PC-9 (cell line): Measurements from ENCODE around the gene JSRP1. TPM values are rescaled to one million over a fixed set of nuclear protein-coding genes. Genes with fewer than 3 reads are reported as not detected.

Experiments used
- BruUV-seq: library from RNA; stranded (reverse); fragments of 400-500 nt; replicated peaks from 2 replicates; lab custom pipeline; 2021; lab: Mats Ljungman, UMichigan
- CTCF ChIA-PET: fragments of 300-600 bp; sonication (Branson Sonifier 250); formaldehyde crosslinking; loops from one replicate; lab custom pipeline; 2022; ENCODE audit warnings: antibody characterized with exemption; lab: Charles Lee
- POLR2A ChIA-PET: fragments of 300-600 bp; sonication (Branson Sonifier 250); formaldehyde crosslinking; loops from one replicate; lab custom pipeline; 2022; ENCODE audit warnings: antibody characterized with exemption; ENCODE audit not compliant: unreplicated experiment; lab: Charles Lee
- DNase-seq, 2 experiments: peaks; one replicate each; pipeline versions ENCODE4 v3.0.0 to v3.0.0-alpha.2; 2015 to 2022; ENCODE audit warnings: mixed read lengths in 1 of 2
- H2AFZ ChIP-seq: fragments of 200-600 bp; sonication (generic); 2 replicates; pipeline ENCODE4 v1.8.1; 2017; ENCODE audit warnings: antibody characterized with exemption
- H3F3A ChIP-seq: fragments of 200-600 bp; sonication (generic); 2 replicates; pipeline ENCODE4 v1.8.1; 2017; ENCODE audit warnings: antibody characterized with exemption, mild to moderate bottlenecking, low read depth; ENCODE audit not compliant: insufficient read depth
- H3K27ac ChIP-seq: fragments of 200-600 bp; sonication (generic); 2 replicates; pipeline ENCODE4 v1.6.1; 2016; ENCODE audit warnings: mixed run types
- H3K27me3 ChIP-seq: fragments of 200-600 bp; sonication (generic); 2 replicates; pipeline ENCODE4 v1.6.1; 2016; ENCODE audit warnings: low read depth, mixed run types; ENCODE audit not compliant: insufficient read depth
- H3K36me3 ChIP-seq: fragments of 200-600 bp; sonication (generic); 2 replicates; pipeline ENCODE4 v1.6.1; 2016; ENCODE audit warnings: low read depth, mixed run types
- H3K4me1 ChIP-seq: fragments of 200-600 bp; sonication (generic); replicated peaks from 2 replicates; pipeline ENCODE4 v1.6.1; 2016; ENCODE audit warnings: mixed run types; ENCODE audit not compliant: insufficient read depth
- H3K4me2 ChIP-seq: fragments of 200-600 bp; sonication (generic); 2 replicates; pipeline ENCODE4 v1.6.1; 2017; ENCODE audit warnings: mixed run types
- H3K4me3 ChIP-seq: fragments of 200-600 bp; sonication (generic); 2 replicates; pipeline ENCODE4 v1.6.1; 2016; ENCODE audit warnings: mixed run types
- H3K79me2 ChIP-seq: fragments of 200-600 bp; sonication (generic); 2 replicates; pipeline ENCODE4 v1.6.1; 2017; ENCODE audit warnings: low read depth, mixed run types
- H3K9me2 ChIP-seq: fragments of 200-600 bp; sonication (generic); 2 replicates; pipeline ENCODE4 v1.8.1; 2017; ENCODE audit warnings: mild to moderate bottlenecking; ENCODE audit not compliant: insufficient read depth
- H3K9me3 ChIP-seq: fragments of 200-600 bp; sonication (generic); 2 replicates; pipeline ENCODE4 v1.8.1; 2016; ENCODE audit warnings: low read depth; ENCODE audit not compliant: insufficient read depth
- H4K20me1 ChIP-seq: fragments of 200-600 bp; sonication (generic); 2 replicates; pipeline ENCODE4 v1.8.1; 2017; ENCODE audit not compliant: insufficient read depth
- EZH2 ChIP-seq: fragments of 200-600 bp; sonication (generic); IDR thresholded peaks from 2 replicates; pipeline ENCODE4 v1.8.0; 2017; ENCODE audit warnings: antibody characterized with exemption, low read depth
- intact Hi-C: fragments of 100-400 bp; cut with micrococcal nuclease; formaldehyde crosslinking; loops from one replicate; pipeline ENCODE4 v1.10.0; 2022; ENCODE audit not compliant: unreplicated experiment
- total RNA-seq: library from RNA; stranded (reverse); gene quantifications from 2 replicates; pipeline ENCODE4 v1.2.3, GENCODE V29; 2021
- TF ChIP-seq, protein P1 (sequence below): fragments of 200-600 bp; sonication (generic); conservative IDR thresholded peaks from 2 replicates; pipeline ENCODE4 v1.6.1; 2017; ENCODE audit warnings: mixed run types, antibody characterized with exemption, mild to moderate bottlenecking, moderate library complexity

Gene JSRP1
- total RNA-seq, 1 experiment from 2014 or later: 1.1 TPM

DNA sequence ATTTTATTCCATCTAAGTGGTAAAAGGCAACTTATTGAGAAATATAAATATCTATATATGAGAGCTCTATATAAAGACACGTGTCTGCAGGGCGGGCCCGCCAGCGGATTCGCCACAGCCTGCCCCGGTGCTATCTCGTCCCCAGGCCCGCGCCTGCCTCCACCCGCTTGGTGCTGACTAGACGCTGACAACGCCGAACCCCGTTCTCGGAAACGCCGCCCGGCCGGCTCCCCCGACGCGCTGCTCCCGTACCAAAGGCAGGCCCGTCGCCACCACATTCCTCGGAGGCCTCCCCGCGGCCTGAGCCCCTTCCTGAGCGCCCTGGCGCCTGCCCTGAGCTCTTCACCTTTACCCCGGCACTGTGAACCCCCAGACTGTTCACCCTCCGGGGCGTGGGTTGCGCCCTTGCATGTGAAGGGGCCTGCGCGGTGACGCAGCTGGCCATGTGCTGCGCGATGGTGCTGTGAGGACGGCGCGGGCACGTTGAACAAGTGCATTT lies 26.1 kb downstream of the JSRP1 start:
- H3F3A ChIP-seq: no peaks in the 10 kb centered on the region
- TF ChIP-seq, protein P1, sequence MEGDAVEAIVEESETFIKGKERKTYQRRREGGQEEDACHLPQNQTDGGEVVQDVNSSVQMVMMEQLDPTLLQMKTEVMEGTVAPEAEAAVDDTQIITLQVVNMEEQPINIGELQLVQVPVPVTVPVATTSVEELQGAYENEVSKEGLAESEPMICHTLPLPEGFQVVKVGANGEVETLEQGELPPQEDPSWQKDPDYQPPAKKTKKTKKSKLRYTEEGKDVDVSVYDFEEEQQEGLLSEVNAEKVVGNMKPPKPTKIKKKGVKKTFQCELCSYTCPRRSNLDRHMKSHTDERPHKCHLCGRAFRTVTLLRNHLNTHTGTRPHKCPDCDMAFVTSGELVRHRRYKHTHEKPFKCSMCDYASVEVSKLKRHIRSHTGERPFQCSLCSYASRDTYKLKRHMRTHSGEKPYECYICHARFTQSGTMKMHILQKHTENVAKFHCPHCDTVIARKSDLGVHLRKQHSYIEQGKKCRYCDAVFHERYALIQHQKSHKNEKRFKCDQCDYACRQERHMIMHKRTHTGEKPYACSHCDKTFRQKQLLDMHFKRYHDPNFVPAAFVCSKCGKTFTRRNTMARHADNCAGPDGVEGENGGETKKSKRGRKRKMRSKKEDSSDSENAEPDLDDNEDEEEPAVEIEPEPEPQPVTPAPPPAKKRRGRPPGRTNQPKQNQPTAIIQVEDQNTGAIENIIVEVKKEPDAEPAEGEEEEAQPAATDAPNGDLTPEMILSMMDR: no peak
- no peak for TF ChIP-seq EZH2
- H3K4me3 ChIP-seq: no peak overlapping the region
- H3K36me3 ChIP-seq: no peaks in the 10 kb centered on the region
- intact Hi-C loops: loop anchor here (10.0 kb wide), 1 partner anchor 235 kb away; no protein-coding TSS in a partner anchor
- H3K27ac ChIP-seq: no peak overlapping the region
- no peaks in the 10 kb centered on the region for H4K20me1 ChIP-seq
- no peak overlapping the region for H3K4me2 ChIP-seq
- H3K4me1 ChIP-seq: no peaks in the 10 kb centered on the region
- H3K9me3 ChIP-seq: no peaks in the 10 kb centered on the region
- no peak overlapping the region for H2AFZ ChIP-seq
- POLR2A ChIA-PET: interaction anchor here (0.6 kb wide), 2 partner anchors 47 to 179 kb away, joined by 4 read pairs; no protein-coding TSS in a partner anchor
- no TSS peak for BruUV-seq
- DNase-seq: no peak
- CTCF ChIA-PET: no interaction called here
- H3K27me3 ChIP-seq: no peaks in the 10 kb centered on the region
- H3K79me2 ChIP-seq: peaks cover 15% of the 10 kb centered on the region
- no peaks in the 10 kb centered on the region for H3K9me2 ChIP-seq

DNA sequence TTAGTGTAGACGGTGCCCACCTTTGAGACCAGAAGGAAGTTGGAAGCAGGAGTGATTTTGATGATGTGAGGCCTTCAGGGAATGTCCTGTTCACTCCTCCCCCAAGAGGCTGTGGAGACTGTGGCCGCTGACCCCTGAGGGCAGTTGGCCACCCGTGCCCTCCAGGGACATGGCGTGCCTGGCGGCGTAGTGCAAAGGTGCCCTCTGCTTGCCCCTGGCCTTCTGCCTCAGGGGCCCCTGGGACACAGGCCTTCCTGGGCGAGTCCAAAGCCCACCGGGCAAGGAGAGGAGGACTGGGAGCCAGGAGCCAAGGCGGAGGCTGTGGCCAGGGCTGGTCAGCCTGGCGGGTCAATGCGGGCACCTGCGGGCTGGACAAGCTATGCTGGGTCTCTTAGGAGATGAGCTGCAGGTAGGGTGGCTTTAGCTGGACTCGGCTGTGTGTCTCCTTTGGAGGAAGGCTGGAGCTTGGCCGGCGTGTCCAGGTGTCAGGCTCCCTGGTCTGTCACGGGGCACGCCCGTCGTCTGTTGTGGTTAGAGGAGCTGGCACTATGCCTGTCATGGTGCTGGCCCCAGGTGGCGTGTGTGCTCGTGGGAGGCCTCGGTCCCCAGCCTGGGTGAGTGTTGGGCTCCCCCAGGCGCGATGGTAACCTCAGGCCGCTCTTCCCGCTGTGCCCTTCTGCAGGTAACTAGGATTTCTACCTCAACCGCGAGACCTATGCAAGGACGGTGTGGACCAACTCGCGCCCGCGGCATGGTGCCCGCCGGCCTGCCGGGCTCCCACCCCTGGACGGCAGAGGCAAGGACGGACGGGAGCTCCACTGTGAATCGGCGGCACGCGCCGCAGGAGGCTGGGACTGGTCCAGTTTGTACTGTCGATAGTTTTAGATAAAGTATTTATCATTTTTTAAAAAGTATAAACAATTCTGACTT lies 26.8 kb downstream of the JSRP1 start:
- Histone ChIP-seq H3K36me3 (no peaks in the 10 kb centered on the region), H3K27me3 (no peaks in the 10 kb centered on the region), H3F3A (no peaks in the 10 kb centered on the region), H4K20me1 (no peaks in the 10 kb centered on the region), H3K27ac (no peak overlapping the region), H3K79me2 (peaks cover 8% of the 10 kb centered on the region), H3K4me3 (no peak overlapping the region), H3K9me2 (no peaks in the 10 kb centered on the region), H3K9me3 (no peaks in the 10 kb centered on the region), H3K4me2 (no peak overlapping the region), H3K4me1 (no peaks in the 10 kb centered on the region), H2AFZ (no peak overlapping the region)
- intact Hi-C loops: loop anchor here (10.0 kb wide), 1 partner anchor 235 kb away; no protein-coding TSS in a partner anchor
- ChIA-PET POLR2A (interaction anchor here (0.6 kb wide), 1 partner anchor 178 kb away, joined by 4 read pairs; no protein-coding TSS in a partner anchor), CTCF (no interaction called here)
- no TSS peak for BruUV-seq
- no peak for TF ChIP-seq EZH2
- TF ChIP-seq, protein P1: no peak
- no peak for DNase-seq

DNA sequence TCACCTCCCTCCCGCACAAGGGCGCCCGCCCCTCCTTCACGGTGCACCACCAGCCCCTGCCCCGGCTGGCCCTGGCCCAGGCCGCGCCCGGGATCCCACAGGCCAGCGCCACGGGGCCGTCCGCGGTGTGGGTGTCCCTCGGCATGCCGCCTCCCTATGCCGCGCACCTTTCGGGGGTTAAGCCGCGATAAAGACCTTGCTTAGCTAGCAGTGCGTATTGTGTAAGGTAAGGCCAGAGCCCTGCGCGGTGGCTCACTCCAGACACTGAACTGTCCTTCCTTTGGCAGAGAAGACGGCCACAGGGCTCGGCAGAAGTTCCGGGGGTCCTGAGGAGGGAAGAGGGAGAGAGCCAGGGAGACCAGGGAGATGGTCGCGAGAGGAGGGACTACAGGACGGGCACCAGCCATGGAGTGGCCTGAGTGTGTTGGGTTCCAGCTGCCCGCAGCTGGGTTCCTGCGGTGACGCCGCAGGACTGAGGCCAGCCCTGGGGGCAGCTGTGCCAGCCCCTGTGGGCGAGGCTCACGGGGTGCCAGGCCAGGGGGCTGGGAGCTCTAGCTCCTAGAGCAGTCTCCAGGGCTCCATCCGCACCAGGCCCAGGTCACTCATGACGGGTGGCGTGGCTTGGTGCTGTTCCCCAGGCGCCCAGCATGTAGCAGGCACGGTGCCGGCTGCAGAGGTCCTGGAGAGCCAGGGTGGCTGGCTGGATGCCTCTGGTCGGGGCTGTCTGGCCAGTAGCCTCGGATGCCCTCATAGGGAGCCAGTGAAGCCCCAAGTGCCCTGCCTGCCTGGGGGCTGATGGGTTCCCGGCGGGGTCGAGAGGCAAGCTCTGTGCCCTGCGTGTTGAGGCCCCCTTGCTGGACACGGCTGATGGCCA lies 27.8 kb downstream of the JSRP1 start:
- no peaks in the 10 kb centered on the region for H4K20me1 ChIP-seq
- TF ChIP-seq, protein P1: no peak
- TF ChIP-seq EZH2: no peak
- no peak overlapping the region for H2AFZ ChIP-seq
- no peaks in the 10 kb centered on the region for H3K4me1 ChIP-seq
- H3K36me3 ChIP-seq: no peaks in the 10 kb centered on the region
- H3K9me3 ChIP-seq: no peaks in the 10 kb centered on the region
- H3K4me2 ChIP-seq: no peak overlapping the region
- no peak for DNase-seq
- no TSS peak for BruUV-seq
- no peaks in the 10 kb centered on the region; the same call in 1 of the 2 replicates for H3K79me2 ChIP-seq
- H3K27ac ChIP-seq: no peak overlapping the region
- intact Hi-C loops: no loop called here
- no peaks in the 10 kb centered on the region for H3F3A ChIP-seq
- H3K9me2 ChIP-seq: no peaks in the 10 kb centered on the region
- CTCF ChIA-PET: no interaction called here
- no peaks in the 10 kb centered on the region for H3K27me3 ChIP-seq
- POLR2A ChIA-PET: no interaction called here
- H3K4me3 ChIP-seq: no peak overlapping the region
